GM19193 (cell line): Measurements from ENCODE around the gene UXT.

Source experiments
- POLR2A ChIP-seq: IDR thresholded peaks from 4 replicates; pipeline ENCODE4 v1.6.1; 2011; ENCODE audit not compliant: insufficient read depth, insufficient read length; ENCODE audit errors: extremely low read depth

The UXT gene

DNA sequence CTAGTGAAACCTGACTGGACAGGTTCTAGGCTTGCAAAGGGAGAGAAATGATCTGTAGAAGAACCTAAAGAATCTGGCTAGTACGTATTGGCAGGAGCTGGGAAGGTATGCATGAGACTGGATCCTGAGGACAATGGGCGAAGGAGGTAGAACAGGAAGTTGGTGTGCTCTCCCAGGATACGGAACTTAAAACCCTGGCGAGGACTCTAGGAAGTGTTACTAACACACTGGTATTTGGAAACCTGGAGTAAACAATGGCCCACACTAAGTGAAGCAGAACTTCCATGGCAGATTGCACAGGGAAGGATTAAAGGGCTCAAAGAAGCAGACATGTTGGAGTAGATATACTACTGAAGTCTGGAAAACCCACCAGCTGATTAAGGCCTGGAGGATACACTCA is 48.5 kb downstream of the UXT start:
- TF ChIP-seq POLR2A: no peak

GRCh38 chrX:47608130-47608810 is 50.7 kb downstream of the UXT start:
- TF ChIP-seq POLR2A: no peak

- TF ChIP-seq POLR2A: no peak
These were observed 51.9 kb downstream of the UXT start for GRCh38 chrX:47607091-47607490.

DNA sequence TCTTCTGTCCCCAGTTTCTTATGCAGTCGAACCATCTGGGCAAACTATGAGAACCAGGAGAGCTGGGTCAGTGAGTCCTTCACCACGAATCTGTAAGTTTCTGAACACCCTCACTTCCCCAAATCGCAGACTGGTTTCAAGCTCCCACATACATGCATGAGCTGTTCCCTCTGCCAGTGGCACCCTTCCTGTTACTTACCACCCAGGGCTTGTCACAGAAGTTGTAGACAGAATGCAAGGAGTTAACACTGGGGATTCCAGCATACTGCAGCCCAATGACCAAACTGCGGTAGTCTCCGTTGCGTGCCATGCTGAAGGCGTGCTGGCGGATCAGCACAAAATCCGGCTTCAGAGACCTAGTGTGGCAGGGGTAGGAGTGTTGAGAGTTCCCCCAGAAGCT is 54.0 kb downstream of the UXT start:
- no peak for TF ChIP-seq POLR2A
